GM19035 (cell line): ENCODE results near the gene ARHGAP23.
"Not testable (repeated sequence)": the region's sequence is repeated elsewhere in the genome, so short reads cannot be mapped to it uniquely, and the experiment has no call there.

Experiments used
- ATAC-seq: cut with Tn5 transposase; IDR thresholded peaks from one replicate; pipeline ENCODE4 v1.9.1; 2021; ENCODE audit not compliant: unreplicated experiment

Gene ARHGAP23

GRCh38 chr17:38484242-38485145 lies 56.2 kb downstream of the ARHGAP23 start:
- ATAC-seq, result not testable (repeated sequence)

DNA sequence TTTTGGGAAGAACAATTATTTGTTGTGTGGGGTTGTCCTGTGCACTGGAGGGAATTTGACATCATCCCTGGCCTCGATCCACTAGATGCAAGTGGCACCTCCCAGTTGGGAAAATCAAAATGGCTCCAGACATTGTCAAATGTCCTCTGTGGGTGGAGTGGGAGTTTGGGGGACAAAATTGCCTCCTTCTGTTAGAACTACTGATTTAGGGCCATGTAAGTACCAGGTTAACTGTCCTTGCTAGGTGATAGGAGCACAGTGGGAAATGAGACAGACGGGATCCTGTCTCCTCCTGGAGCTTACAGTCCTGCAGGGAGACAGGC lies 56.8 kb downstream of the ARHGAP23 start:
- no peak for ATAC-seq

- peak; percentile 65 for ATAC-seq
Observed at GRCh38 chr17:38485681-38486298, 57.5 kb downstream of the ARHGAP23 start.

- not testable (repeated sequence) for ATAC-seq
Observed at GRCh38 chr17:38489774-38490173, 61.5 kb downstream of the ARHGAP23 start.

DNA sequence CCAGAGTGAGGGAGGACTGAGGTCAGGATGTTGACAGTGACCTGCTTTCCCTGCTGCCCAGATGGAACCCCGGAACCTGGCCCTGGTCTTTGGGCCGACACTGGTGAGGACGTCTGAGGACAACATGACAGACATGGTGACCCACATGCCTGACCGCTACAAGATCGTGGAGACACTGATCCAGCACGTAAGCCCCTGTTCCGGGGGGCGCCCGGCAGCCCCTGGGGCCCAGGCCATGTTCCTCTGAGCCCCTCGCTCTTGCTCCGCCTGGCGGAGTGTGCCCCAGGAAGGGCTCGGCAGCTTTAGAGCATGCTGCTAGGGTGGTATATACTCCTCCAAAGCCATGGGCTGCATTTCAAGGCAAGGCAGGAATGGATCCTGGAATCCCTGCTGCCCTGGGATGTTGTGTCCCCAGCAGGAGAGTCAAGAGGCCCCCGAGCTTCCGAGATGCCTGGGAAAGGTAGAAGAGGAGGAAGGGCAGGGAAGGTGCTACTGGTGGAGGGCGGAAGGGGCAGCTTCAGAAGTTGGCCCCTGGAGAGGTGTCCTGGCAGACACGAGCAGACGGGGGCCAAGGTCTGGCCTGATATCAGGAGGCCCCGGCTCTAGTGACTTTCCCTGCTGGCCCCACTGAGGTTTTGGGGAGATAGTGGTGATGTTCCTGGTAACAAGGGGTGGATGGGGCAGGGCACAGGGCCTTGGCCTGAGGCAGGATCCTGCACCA lies 63.2 kb downstream of the ARHGAP23 start:
- not testable (repeated sequence) for ATAC-seq

GRCh38 chr17:38492067-38493040 lies 64.1 kb downstream of the ARHGAP23 start:
- ATAC-seq, result not testable (repeated sequence)

- ATAC-seq, result not testable (repeated sequence)
Observed at GRCh38 chr17:38494152-38494551, 65.9 kb downstream of the ARHGAP23 start.

- not testable (repeated sequence) for ATAC-seq
Observed at GRCh38 chr17:38497656-38498055, 69.4 kb downstream of the ARHGAP23 start.

DNA sequence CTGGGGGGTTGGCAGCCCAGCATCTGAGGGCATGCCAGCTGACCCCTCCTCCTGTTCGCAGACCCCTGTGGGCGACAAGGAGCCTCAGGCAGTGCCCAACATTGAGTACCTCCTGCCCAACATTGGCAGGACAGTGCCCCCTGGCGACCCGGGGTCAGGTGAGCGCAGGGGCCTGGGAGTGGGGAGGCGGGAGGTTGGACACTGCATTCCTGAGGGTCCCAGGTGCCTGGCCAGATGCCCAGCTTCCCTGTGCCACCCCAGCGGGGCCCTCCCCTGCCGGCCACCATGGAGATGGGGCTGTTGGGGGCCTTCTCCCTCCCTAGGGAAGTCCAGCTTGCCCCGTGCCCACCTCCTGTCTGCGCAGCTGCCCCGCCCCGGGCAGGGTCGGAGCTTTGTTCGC lies 70.1 kb downstream of the ARHGAP23 start:
- no peak for ATAC-seq

DNA sequence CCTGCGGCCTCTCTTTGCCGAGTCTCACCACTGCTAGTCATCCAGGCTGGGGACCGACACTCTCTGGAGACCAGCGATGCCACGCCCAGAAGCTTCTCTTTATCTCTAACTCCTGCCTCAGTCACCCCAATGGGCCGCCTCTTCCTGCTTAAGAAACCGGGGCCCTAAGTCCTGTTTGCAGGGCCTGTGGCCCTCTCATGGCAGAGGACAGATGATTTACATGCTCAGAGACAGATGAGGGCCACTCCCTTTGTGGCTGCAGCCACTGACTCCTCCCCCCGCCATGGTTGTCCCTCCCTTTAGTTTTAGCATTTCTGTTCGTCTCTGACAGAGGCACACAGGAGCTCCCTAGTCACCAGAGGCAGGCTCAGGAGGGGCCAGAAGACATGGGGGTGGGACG lies 71.0 kb downstream of the ARHGAP23 start:
- not testable (repeated sequence) for ATAC-seq

GRCh38 chr17:38501718-38502117 lies 73.5 kb downstream of the ARHGAP23 start:
- not testable (repeated sequence) for ATAC-seq

DNA sequence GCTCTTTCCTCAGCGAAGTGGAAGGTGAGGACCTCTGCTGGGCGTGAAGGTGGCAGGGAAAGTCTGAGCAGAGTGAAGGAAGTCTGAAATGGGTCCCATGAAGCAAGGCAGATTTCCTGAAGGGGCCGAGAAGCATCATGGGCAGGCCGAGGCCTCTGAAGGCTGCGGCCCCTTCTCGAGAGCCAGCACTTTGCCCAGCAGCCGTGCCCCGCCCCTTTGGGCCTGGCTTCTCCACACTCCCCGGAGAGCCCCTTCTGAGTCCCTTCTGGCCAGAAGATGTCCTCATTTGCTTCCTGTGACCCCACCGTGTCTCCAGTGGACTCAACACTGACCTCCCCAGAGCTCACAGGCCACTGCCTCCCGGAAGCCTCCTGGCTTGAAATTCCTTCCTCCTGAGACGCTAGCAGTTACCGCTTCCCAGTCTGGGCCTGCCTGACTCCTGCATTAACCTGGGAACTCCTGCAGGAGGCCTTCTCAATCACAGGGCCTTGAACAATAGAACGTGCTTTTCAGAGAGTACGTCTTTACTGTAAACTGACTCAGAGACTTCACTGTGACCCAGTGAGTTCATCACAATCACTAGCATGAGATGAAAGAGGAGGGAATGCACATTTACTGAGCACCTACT lies 75.1 kb downstream of the ARHGAP23 start:
- ATAC-seq, result not testable (repeated sequence)

- ATAC-seq, result no peak
Observed at GRCh38 chr17:38504216-38504615, 76.0 kb downstream of the ARHGAP23 start.

GRCh38 chr17:38507436-38507835 lies 79.2 kb downstream of the ARHGAP23 start:
- ATAC-seq, result no peak

DNA sequence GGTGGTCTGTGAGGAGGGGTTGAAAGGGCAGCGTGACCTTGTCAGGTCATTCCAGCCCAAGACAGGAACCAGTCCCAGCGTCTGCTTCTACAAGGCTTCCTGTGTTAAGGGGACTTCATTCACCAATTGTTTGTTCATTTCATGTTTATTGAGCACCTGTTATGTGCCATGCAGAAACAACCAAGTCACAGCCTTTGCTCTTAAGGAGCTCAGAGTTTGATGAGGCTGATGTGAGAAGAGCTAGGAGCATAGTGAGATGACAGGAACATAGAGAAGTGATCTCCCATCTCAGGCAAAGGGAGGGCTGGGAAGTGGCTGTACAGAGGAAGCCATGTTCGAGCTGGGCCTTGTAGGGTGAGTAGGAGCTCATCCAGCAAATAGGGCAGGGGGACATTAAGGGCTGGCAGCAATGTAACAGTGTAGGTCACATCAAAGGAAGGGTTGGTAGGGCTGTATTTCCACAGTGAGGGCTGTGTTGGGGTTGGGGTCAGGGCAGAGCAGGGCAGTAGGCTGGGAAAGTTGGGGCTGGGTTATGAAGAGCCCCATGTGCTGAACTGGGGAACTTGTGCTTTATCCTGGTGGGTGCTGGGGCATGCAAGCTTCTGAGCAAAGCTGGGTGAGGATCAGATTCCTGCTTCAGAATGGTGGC lies 79.8 kb downstream of the ARHGAP23 start:
- ATAC-seq, result no peak

- no peak for ATAC-seq
Observed at GRCh38 chr17:38508570-38508950, 80.3 kb downstream of the ARHGAP23 start.

GRCh38 chr17:38508954-38509771 lies 80.9 kb downstream of the ARHGAP23 start:
- no peak for ATAC-seq

DNA sequence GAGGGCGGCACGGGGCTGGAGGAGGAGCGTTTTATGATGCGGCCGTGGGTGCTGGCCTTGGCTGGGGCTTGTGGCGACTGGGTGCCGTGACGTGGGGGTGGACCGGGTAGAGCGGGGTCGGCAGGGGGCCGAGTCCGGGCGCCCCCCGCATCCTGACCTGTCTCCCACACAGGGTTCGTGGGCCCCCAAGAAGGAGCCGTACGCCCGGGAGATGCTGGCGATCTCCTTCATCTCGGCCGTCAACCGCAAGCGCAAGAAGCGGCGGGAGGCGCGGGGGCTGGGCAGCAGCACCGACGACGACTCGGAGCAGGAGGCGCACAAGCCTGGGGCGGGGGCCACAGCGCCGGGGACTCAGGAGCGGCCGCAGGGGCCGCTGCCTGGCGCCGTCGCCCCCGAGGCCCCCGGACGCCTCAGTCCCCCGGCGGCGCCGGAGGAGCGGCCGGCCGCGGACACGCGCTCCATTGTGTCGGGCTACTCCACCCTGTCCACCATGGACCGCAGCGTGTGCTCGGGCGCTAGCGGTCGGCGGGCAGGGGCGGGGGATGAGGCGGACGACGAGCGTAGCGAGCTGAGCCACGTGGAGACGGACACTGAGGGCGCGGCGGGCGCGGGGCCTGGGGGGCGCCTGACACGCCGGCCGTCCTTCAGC lies 81.6 kb downstream of the ARHGAP23 start:
- no peak for ATAC-seq
